Amniotic epithelial cell (primary cell): ENCODE measurements around the gene IZUMO1.
"Not testable (repeated sequence)": the region's sequence is repeated elsewhere in the genome, so short reads cannot be mapped to it uniquely, and the experiment has no call there.

Experiments
- DNase-seq: peaks from one replicate; pipeline ENCODE4 v3.0.0-alpha.2; 2010; ENCODE audit warnings: low read depth

The IZUMO1 gene

GRCh38 chr19:48713041-48713863 is 33.5 kb downstream of the IZUMO1 start:
- peak; percentile 38 for DNase-seq

- no peak for DNase-seq
Measured at GRCh38 chr19:48711106-48711662, 35.5 kb downstream of the IZUMO1 start.

- DNase-seq: no peak
Measured at GRCh38 chr19:48708471-48708870, 38.2 kb downstream of the IZUMO1 start.

- DNase-seq: no peak
Measured at GRCh38 chr19:48705431-48705830, 41.3 kb downstream of the IZUMO1 start.

- no peak for DNase-seq
Measured at GRCh38 chr19:48703316-48703715, 43.4 kb downstream of the IZUMO1 start.

- no peak for DNase-seq
Measured at GRCh38 chr19:48702701-48703100, 44.0 kb downstream of the IZUMO1 start.

- peak; percentile 87 for DNase-seq
Measured at GRCh38 chr19:48698046-48698445, 48.7 kb downstream of the IZUMO1 start.

- DNase-seq: no peak
Measured at GRCh38 chr19:48696353-48697010, 50.2 kb downstream of the IZUMO1 start.

GRCh38 chr19:48695743-48696352 is 50.9 kb downstream of the IZUMO1 start, which contains the start of gene FUT2:
Gene FUT2, plus strand, starts transcription at chr19:48695971. Its CDS starts 6,986 bp downstream, at chr19:48702957.
- no peak for DNase-seq

GRCh38 chr19:48693629-48694028 is 53.1 kb downstream of the IZUMO1 start:
- not testable (repeated sequence) for DNase-seq
